ENCODE measurements around the gene TTF2. TPM values are rescaled to one million over a fixed set of nuclear protein-coding genes. Genes with fewer than 3 reads are reported as not detected.

The TTF2 gene
- total and polyA plus RNA-seq, 2 experiments from 2014 or later: 6.5 to 9.8 TPM

DNA sequence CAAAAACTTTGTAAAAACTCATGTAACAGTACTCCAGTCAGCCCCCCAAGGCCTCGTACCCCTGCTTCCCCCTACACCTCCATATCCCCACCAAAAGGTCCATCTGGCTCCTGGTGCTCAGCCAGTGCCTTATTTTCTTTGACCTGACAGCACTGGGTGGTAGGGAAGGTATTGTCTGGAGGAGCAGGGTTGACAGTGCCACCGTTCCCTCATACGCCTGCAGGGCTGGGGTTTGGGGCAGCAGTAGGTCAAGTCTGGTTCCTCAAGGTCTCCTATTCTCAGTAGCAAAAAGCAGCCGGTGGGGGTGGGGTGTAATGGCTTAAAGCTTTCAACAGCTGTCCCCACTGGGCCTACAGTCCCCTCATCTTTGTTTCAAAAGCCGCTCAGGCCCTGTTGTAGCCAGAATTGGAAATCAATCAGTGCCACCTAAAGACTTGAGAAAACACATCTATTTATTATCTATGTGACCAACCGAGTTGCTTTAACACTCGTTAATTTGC is 25.3 kb upstream of the TTF2 start:
- DNase-seq: no peak
- Histone ChIP-seq H3K9me3 (ENCODE audit: low read depth) (no peaks in the 10 kb centered on the region), H3K4me3 (no peak overlapping the region), H3K9me2 (ENCODE audit: insufficient read depth) (no peaks in the 10 kb centered on the region), H3K27ac (no peak overlapping the region), H3K79me2 (ENCODE audit: insufficient read depth) (no peaks in the 10 kb centered on the region), H3K9ac (no peak overlapping the region), H3K27me3 (replicated peaks; ENCODE audit: insufficient read depth) (no peaks in the 10 kb centered on the region), H3K36me3 (ENCODE audit: low read depth) (no peaks in the 10 kb centered on the region), H3F3A (ENCODE audit: insufficient read depth) (no peaks in the 10 kb centered on the region), H2AFZ (no peak overlapping the region), H3K4me2 (ENCODE audit: unreplicated experiment) (no peak overlapping the region), H3K4me1 (ENCODE audit: insufficient read depth) (no peaks in the 10 kb centered on the region), H4K20me1 (ENCODE audit: insufficient read depth) (no peaks in the 10 kb centered on the region)
- in situ Hi-C loops (cut with MboI): no loop called here
- WGBS, 2 experiments (ENCODE audit: low coverage in 1 of 2, low lambda C conversion rate in 2 of 2, missing lambda C conversion rate in 2 of 2): 88 to 94% methylated on average over 7 of the region's 7 CpGs
- TF ChIP-seq EZH2 (IDR thresholded peaks at IDR 0.05; ENCODE audit: insufficient read depth, poor library complexity, severe bottlenecking): no peak
- TF ChIP-seq EZH2phosphoT487 (IDR thresholded peaks at IDR 0.05; ENCODE audit: insufficient read depth, low read depth): no peak

DNA sequence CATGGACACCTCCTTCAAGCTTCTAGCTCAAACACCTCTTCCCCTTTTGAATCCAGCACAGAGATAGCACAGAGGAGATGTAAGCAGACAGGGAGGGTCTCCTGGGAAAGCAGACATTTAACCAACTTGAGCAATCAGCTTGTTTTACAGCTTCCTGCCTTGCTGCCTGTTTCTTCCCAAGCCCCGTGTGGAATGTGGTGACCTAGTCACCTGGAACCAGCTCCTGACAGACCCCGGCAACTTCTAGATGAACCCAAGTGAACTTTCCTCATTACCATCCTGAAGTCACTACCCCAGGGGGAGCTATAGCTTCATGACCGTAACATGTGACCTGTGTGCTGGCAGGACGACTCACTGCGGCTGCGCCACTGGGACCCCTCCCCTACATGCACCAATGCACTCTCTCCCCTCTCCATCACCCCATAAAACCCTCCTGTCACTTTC is 24.1 kb upstream of the TTF2 start:
- no peaks in the 10 kb centered on the region for H3F3A ChIP-seq (ENCODE audit: insufficient read depth)
- in situ Hi-C loops (cut with MboI): no loop called here
- H3K27me3 ChIP-seq (replicated peaks; ENCODE audit: insufficient read depth): no peaks in the 10 kb centered on the region
- H3K36me3 ChIP-seq (ENCODE audit: low read depth): no peaks in the 10 kb centered on the region
- H3K27ac ChIP-seq: no peak overlapping the region
- H2AFZ ChIP-seq: no peak overlapping the region
- DNase-seq: no peak
- H4K20me1 ChIP-seq (ENCODE audit: insufficient read depth): no peaks in the 10 kb centered on the region
- H3K9me2 ChIP-seq (ENCODE audit: insufficient read depth): no peaks in the 10 kb centered on the region
- no peak overlapping the region for H3K4me2 ChIP-seq (ENCODE audit: unreplicated experiment)
- H3K4me3 ChIP-seq: no peak overlapping the region
- TF ChIP-seq EZH2 (IDR thresholded peaks at IDR 0.05; ENCODE audit: insufficient read depth, poor library complexity, severe bottlenecking) (no peak), EZH2phosphoT487 (IDR thresholded peaks at IDR 0.05; ENCODE audit: insufficient read depth, low read depth) (no peak)
- H3K9me3 ChIP-seq (ENCODE audit: low read depth): no peaks in the 10 kb centered on the region
- H3K9ac ChIP-seq: no peak overlapping the region
- no peaks in the 10 kb centered on the region for H3K4me1 ChIP-seq (ENCODE audit: insufficient read depth)
- H3K79me2 ChIP-seq (ENCODE audit: insufficient read depth): no peaks in the 10 kb centered on the region
- WGBS, 2 experiments (ENCODE audit: low coverage in 1 of 2, low lambda C conversion rate in 2 of 2, missing lambda C conversion rate in 2 of 2): 85 to 89% methylated on average over 6 of the region's 6 CpGs

DNA sequence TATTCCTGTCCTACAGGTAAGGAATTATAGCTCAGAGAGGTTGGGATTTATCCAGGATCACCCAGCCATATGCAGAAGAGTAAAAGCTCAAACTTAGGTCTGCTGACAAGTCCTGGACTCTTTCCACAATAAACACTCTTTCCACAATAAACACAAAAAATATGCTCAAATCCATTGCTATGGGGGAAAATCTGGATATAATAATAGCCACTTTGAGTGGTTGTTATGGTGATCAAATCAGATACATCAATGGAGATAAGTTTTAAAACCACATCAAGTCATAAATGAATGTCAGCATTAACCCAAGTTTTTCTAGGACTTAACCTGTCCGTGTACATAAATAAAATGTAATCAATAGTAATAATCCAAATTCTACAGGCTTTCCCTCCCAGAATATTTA is 22.3 kb upstream of the TTF2 start:
- no peak for DNase-seq
- Histone ChIP-seq H3K4me2 (ENCODE audit: unreplicated experiment) (no peak overlapping the region), H3F3A (ENCODE audit: insufficient read depth) (no peaks in the 10 kb centered on the region), H4K20me1 (ENCODE audit: insufficient read depth) (no peaks in the 10 kb centered on the region), H2AFZ (no peak overlapping the region), H3K9me2 (ENCODE audit: insufficient read depth) (no peaks in the 10 kb centered on the region), H3K4me3 (no peak overlapping the region), H3K36me3 (ENCODE audit: low read depth) (no peaks in the 10 kb centered on the region), H3K4me1 (ENCODE audit: insufficient read depth) (no peaks in the 10 kb centered on the region), H3K9ac (no peak overlapping the region), H3K27me3 (replicated peaks; ENCODE audit: insufficient read depth) (no peaks in the 10 kb centered on the region), H3K9me3 (ENCODE audit: low read depth) (no peaks in the 10 kb centered on the region), H3K79me2 (ENCODE audit: insufficient read depth) (no peaks in the 10 kb centered on the region), H3K27ac (no peak overlapping the region)
- no peak for TF ChIP-seq EZH2phosphoT487 (IDR thresholded peaks at IDR 0.05; ENCODE audit: insufficient read depth, low read depth)
- no peak for TF ChIP-seq EZH2 (IDR thresholded peaks at IDR 0.05; ENCODE audit: insufficient read depth, poor library complexity, severe bottlenecking)
- in situ Hi-C loops (cut with MboI): no loop called here
- WGBS, 2 experiments (ENCODE audit: low coverage in 1 of 2, low lambda C conversion rate in 2 of 2, missing lambda C conversion rate in 2 of 2): 3 to 10% methylated on average over 1 of the region's 1 CpG

DNA sequence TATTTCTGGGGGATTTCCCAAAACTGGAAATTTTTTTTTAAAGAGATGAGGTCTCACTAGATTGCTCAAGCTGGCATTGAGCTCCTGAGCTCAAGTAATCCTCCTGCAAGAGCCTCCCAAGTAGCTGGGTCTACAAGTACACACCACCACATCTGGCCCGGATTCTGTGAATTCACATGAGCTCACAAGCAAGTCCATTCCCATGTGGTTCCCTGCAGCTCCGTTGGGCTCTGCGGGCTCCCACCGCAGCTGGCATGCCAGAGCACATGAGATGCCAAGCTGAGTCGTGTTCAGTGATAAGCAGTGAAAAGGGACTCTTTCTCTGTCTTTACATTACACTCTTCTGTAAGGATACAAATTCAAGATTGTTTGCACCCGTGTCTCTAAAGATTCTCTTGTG is 21.9 kb upstream of the TTF2 start:
- Histone ChIP-seq H3K4me2 (ENCODE audit: unreplicated experiment) (no peak overlapping the region), H3K79me2 (ENCODE audit: insufficient read depth) (no peaks in the 10 kb centered on the region), H4K20me1 (ENCODE audit: insufficient read depth) (no peaks in the 10 kb centered on the region), H3K9me3 (ENCODE audit: low read depth) (no peaks in the 10 kb centered on the region), H3K9me2 (ENCODE audit: insufficient read depth) (no peaks in the 10 kb centered on the region), H2AFZ (no peak overlapping the region), H3K4me3 (no peak overlapping the region), H3K4me1 (ENCODE audit: insufficient read depth) (no peaks in the 10 kb centered on the region), H3K27ac (no peak overlapping the region), H3K36me3 (ENCODE audit: low read depth) (no peaks in the 10 kb centered on the region), H3K9ac (no peak overlapping the region), H3K27me3 (replicated peaks; ENCODE audit: insufficient read depth) (no peaks in the 10 kb centered on the region), H3F3A (ENCODE audit: insufficient read depth) (no peaks in the 10 kb centered on the region)
- no peak for TF ChIP-seq EZH2 (IDR thresholded peaks at IDR 0.05; ENCODE audit: insufficient read depth, poor library complexity, severe bottlenecking)
- no peak for TF ChIP-seq EZH2phosphoT487 (IDR thresholded peaks at IDR 0.05; ENCODE audit: insufficient read depth, low read depth)
- in situ Hi-C loops (cut with MboI): no loop called here
- DNase-seq: no peak
- 58 to 59% methylated on average over 6 of the region's 6 CpGs for WGBS, 2 experiments (ENCODE audit: low coverage in 1 of 2, low lambda C conversion rate in 2 of 2, missing lambda C conversion rate in 2 of 2)

DNA sequence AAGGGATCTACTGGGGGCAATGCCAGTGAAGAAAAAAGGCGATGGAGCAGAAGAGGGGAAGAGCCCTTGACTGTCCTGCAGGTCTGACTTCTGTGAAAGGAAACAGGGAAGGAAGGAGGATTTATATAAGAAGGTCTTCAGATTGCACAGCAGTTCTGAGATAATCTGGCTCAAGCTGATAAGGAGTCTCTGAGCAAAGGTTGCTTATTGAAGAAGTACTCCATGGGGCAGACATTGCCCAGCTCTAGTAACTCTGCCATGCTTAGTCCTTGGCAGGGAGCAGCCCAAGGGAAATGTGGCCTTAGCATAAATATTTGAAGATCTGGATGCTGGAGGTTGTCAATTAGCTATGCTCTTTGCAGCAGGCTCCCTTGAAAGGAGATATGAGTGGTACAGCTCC is 15.9 kb upstream of the TTF2 start:
- TF ChIP-seq EZH2phosphoT487 (IDR thresholded peaks at IDR 0.05; ENCODE audit: insufficient read depth, low read depth) (no peak), EZH2 (IDR thresholded peaks at IDR 0.05; ENCODE audit: insufficient read depth, poor library complexity, severe bottlenecking) (no peak)
- H3K9ac ChIP-seq: no peak overlapping the region
- H3K27me3 ChIP-seq (replicated peaks; ENCODE audit: insufficient read depth): no peaks in the 10 kb centered on the region
- in situ Hi-C loops (cut with MboI): no loop called here
- H3F3A ChIP-seq (ENCODE audit: insufficient read depth): no peaks in the 10 kb centered on the region
- no peaks in the 10 kb centered on the region for H3K36me3 ChIP-seq (ENCODE audit: low read depth)
- H3K4me2 ChIP-seq (ENCODE audit: unreplicated experiment): no peak overlapping the region
- no peak for DNase-seq
- no peaks in the 10 kb centered on the region for H3K4me1 ChIP-seq (ENCODE audit: insufficient read depth)
- no peaks in the 10 kb centered on the region for H3K79me2 ChIP-seq (ENCODE audit: insufficient read depth)
- no peak overlapping the region for H3K4me3 ChIP-seq
- H3K9me2 ChIP-seq (ENCODE audit: insufficient read depth): no peaks in the 10 kb centered on the region
- no peaks in the 10 kb centered on the region for H3K9me3 ChIP-seq (ENCODE audit: low read depth)
- H2AFZ ChIP-seq: no peak overlapping the region
- WGBS, 2 experiments (ENCODE audit: low coverage in 1 of 2, low lambda C conversion rate in 2 of 2, missing lambda C conversion rate in 2 of 2): 58 to 59% methylated on average over 1 of the region's 1 CpG
- no peak overlapping the region for H3K27ac ChIP-seq
- H4K20me1 ChIP-seq (ENCODE audit: insufficient read depth): no peaks in the 10 kb centered on the region

Measured in GM23248 (cell line).